NCI-H510A treated with DMSO at 0.1 percent for 48 hours (cell line): Measurements from ENCODE around the gene MCF2L.
"Not testable (repeated sequence)": the region's sequence is repeated elsewhere in the genome, so short reads cannot be mapped to it uniquely, and the experiment has no call there.

Experiments
- DNase-seq: peaks from one replicate; lab custom pipeline; 2025; lab: John Stamatoyannopoulos, UW

The MCF2L gene

DNA sequence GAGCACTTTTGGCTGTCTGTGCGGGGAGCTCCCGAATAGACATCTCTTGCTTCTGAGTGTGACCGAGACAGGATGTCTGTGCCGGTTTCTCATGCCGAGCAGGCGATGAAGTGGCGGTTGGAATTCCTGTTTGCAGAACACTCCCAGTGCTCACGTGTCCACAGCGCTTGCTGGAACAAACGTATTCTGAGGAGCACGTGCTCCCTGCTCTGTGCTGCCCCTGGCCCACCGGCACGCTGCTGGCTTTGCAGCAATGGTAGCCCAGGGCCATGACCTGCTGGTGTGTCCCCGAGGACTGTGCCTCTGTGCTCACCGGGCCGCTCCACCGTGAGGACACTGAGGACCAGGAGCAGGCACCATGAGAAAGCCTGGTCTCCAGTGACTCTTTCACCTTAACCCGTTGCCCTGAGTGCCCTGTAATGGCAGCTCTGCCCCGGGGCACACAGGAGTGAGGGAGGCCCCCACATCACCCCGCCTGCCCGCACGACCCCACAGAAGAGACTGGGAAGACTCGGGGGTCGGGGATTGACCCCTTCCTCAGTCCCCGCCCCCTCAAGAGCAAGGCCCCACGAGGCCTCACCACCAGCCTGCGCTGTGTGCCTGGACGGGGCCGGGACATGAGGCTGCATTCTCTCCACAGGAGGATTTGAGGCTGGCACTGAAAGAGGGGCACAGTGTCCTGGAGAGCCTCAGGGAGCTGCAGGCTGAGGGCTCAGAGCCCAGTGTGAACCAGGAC, 96.6 kb downstream of the MCF2L start:
- no peak for DNase-seq

DNA sequence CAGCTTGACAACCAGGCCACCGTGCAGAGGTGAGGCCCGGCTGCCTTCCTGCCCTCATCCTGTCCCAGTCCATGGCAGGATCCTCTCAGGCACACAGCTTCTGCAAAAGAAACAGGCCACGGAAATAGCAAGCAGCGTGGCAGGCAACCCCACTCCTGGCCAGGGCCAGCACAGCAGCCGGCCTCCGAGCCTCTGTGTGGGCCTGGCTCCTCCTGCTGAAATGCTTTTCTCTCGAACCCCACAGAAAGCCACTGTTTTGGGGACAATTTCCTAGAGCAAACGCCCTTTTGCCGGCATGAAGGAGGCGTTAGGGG, 97.1 kb downstream of the MCF2L start:
- no peak for DNase-seq

GRCh38 chr13:113066746-113067145, 97.7 kb downstream of the MCF2L start:
- no peak for DNase-seq

GRCh38 chr13:113069861-113070805, 101.1 kb downstream of the MCF2L start:
- no peak for DNase-seq

DNA sequence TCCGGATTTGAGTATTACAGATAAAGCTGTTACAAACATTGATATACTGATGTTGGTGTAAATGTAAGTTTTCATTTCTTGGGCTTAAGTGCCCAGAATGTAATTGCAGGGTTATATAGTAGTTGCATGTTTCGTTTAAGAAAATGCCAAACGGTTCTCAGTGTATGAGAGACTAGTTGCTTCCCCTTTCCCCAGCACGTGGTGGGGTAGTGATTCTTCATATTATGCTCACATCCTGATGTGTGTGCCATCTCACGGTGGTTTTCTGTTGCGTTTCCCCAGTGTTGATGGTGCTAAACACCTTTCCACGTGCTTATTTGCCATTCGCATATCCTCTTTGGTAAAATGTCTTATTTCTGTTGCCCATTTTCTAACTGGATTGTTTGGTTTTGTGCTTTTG, 101.8 kb downstream of the MCF2L start:
- no peak for DNase-seq

- no peak for DNase-seq
Measured at GRCh38 chr13:113072376-113072775, 103.4 kb downstream of the MCF2L start.

- no peak for DNase-seq
Measured at GRCh38 chr13:113073942-113074341, 104.9 kb downstream of the MCF2L start.

DNA sequence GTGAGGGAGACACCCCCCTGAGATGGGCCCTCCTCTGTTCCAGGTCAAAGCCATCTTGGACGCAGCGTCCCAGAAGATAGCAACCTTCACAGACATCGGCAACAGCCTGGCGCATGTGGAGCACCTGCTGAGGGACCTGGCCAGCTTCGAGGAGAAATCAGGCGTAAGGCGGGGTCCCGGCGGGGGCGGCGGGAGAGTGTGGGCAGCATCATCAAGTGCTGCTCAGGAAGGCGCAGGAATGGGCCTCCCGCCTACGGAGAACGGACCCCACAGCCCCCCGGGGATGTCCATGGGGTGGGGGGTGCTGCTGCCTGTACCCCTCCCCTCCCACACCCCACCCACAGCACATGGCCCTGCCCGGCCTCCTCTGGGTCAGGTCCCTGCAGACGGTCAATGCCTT, 105.4 kb downstream of the MCF2L start:
- no peak for DNase-seq

- no peak for DNase-seq
Measured at GRCh38 chr13:113074876-113075275, 105.9 kb downstream of the MCF2L start.

DNA sequence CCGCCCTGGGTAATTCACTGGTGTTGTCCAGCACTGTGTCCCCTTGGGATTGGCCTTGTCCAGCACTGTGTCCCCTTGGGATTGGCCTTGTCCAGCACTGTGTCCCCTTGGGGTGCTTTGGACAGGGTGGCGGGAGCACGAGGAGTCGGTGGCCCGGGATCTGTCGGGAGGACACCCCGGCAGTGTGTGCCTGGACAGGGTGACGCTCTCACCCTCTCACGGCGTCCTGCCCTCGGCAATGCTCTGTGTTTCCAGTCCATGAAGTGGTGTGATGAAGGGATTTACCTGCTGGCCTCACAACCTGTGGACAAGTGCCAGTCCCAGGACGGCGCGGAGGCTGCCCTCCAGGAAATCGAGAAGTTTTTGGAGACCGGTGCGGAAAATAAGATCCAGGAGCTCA, 106.7 kb downstream of the MCF2L start:
- DNase-seq, result no peak

DNA sequence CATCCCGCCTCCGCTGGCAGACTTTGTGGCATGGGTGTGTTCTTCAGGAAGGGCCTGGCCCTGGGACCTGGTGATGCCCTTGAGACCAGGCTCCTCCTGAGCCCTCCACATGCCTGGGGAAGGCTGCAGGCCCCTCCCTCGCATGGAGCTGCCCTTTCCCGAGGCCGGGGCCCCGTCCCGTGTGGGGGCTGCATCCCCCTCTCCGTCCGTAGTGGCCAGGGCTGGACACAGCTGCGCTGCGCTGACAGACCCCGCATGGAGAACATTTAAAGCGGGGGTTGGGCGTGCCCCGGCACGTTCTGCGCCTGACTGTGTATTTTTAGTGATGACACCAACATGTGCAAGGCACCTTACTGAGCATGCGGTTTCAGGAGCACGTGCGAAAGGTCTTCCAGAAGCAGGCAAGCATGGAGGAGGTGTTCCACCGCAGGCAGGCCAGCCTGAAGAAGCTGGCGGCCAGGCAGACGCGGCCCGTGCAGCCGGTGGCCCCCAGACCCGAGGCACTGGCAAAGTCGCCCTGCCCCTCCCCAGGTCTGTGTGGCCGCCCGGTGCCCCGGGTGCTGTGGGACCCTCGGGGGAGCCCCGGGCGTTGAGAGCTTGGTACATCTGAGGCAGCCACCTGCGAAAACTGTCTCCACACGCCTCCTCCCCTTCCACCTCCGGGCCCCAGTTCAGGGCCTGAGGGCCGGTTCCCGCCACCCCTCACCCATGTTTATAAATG, 107.8 kb downstream of the MCF2L start:
- no peak for DNase-seq

DNA sequence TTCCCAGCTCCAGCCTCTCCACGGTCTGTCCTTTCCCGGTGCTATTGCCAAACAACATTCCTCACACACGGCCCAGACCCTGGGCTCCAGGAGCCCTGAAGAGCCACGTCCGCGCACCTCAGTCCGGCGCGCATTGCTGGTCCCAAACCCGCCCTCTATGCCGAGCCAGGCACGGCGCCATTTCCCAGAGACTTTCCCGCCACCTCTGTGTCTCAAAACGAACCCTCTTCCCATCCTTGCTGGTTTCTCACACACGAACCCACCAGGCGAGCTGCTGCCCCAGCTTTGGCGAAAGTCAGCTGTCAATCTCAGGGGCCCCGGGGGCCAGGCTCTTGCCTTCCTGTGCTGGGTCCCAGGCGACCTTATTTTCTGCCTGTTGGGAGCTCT, 108.5 kb downstream of the MCF2L start:
- no peak for DNase-seq

- DNase-seq, result no peak
Measured at GRCh38 chr13:113077953-113078901, 109.2 kb downstream of the MCF2L start.

GRCh38 chr13:113078902-113079780, 110.1 kb downstream of the MCF2L start:
- no peak for DNase-seq

DNA sequence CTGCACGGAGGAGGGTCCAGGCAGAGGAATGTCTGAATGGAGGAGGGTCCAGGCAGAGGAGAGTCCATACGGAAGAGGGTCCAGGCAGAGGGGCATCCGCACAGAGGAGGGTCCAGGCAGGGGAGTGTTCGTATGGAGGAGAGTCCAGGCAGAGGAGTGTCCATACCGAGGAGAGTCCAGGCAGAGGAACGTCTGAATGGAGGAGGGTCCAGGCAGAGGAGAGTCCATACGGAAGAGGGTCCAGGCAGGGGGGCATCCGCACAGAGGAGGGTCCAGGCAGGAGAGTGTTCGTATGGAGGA, 110.7 kb downstream of the MCF2L start:
- DNase-seq, result not testable (repeated sequence)

- no peak for DNase-seq
Measured at GRCh38 chr13:113080361-113080831, 111.4 kb downstream of the MCF2L start.

GRCh38 chr13:113080901-113081521, 112.0 kb downstream of the MCF2L start:
- DNase-seq, result no peak

DNA sequence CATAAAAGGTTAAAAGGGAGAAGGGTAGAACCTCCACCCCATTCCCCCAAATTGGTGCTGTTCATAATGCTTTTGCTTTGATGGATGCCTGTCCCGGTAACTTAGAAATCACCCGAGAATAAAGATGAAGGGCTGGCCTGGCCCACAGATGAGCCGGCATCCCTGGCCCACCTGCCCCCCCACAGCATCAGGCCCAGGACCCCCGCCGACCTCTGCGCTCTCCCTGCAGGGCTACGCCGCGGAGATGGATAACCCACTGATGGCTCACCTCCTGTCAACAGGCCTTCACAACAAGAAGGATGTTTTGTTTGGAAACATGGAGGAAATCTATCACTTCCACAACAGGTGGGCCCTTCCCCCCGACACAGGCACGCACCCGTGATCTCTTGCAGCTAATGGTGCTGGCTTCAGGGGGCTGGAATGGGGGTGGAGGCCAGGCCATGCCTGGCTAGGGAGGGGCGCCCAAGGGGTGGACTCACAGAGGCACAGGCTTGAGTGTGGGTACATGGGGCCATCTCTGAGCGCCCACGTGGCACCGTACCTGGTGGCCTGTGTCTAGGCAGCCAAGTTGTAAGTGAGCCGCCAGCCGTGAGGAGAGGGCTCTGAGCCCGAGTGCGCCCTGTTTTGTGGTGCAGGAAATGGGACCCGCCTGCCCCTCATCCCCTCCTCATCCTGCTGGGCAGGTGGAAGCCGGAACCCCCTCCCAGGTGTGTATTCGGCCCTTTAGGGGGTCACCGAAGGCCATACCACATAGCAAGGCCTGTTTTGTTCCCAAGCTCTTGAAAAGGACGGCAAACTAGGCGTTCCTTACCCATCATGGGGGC, 113.4 kb downstream of the MCF2L start:
- DNase-seq, result no peak

- DNase-seq, result no peak
Measured at GRCh38 chr13:113083022-113083373, 114.0 kb downstream of the MCF2L start.
